Measurements from ENCODE around the gene PTBP3. TPM values are rescaled to one million over a fixed set of nuclear protein-coding genes. Genes with fewer than 3 reads are reported as not detected.

Gene PTBP3
- total RNA-seq, 1 experiment from 2014 or later: 23.2 TPM

DNA sequence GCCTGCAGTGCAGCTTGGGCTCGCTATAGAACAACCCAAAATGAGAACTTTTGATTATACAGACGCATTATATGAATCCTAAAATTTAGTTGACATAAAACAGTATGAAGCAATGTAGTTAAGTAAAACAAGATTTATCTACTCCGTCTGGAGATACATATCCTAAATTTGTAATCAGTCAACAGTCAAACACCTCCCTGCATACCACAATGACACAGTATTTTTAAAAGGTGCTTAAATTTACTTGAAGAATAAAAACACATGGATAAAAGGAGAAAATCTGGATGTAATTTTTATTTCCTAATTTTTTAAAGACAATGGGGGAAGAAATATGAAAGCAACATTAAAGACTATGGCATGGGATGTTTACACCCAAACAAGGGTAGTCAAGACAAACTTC is 70.8 kb downstream of the PTBP3 start:
- POLR2A ChIA-PET (ENCODE audit: unreplicated experiment): no interaction called here
- Histone ChIP-seq H3K9me2 (replicated peaks; ENCODE audit: low read length) (no peaks in the 10 kb centered on the region), H3K4me3 (ENCODE audit: low read length) (no peak overlapping the region), H4K20me1 (ENCODE audit: low read length) (no peaks in the 10 kb centered on the region), H3K9me3 (ENCODE audit: low read length) (no peaks in the 10 kb centered on the region), H2AFZ (ENCODE audit: low read length) (no peak overlapping the region), H3K4me1 (ENCODE audit: insufficient read depth, low read length) (no peaks in the 10 kb centered on the region), H3K79me2 (ENCODE audit: low read length) (0 out of 2 replicates have a peak, but pooled peaks cover 4% of the 10 kb centered on the region), H3K4me2 (ENCODE audit: low read length) (no peak overlapping the region), H3F3A (ENCODE audit: low read length, unreplicated experiment) (no peaks in the 10 kb centered on the region), H3K27ac (ENCODE audit: low read length) (no peak overlapping the region), H3K9ac (ENCODE audit: low read length) (no peak overlapping the region), H3K36me3 (ENCODE audit: low read depth, low read length) (peaks cover 9% of the 10 kb centered on the region), H3K27me3 (ENCODE audit: low read length) (no peaks in the 10 kb centered on the region)
- BruUV-seq (replicated peaks): no TSS peak
- ATAC-seq: no peak
- TF ChIP-seq, protein P1, sequence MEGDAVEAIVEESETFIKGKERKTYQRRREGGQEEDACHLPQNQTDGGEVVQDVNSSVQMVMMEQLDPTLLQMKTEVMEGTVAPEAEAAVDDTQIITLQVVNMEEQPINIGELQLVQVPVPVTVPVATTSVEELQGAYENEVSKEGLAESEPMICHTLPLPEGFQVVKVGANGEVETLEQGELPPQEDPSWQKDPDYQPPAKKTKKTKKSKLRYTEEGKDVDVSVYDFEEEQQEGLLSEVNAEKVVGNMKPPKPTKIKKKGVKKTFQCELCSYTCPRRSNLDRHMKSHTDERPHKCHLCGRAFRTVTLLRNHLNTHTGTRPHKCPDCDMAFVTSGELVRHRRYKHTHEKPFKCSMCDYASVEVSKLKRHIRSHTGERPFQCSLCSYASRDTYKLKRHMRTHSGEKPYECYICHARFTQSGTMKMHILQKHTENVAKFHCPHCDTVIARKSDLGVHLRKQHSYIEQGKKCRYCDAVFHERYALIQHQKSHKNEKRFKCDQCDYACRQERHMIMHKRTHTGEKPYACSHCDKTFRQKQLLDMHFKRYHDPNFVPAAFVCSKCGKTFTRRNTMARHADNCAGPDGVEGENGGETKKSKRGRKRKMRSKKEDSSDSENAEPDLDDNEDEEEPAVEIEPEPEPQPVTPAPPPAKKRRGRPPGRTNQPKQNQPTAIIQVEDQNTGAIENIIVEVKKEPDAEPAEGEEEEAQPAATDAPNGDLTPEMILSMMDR (conservative IDR thresholded peaks at IDR 0.05; ENCODE audit: low read depth, low read length): no peak
- TF ChIP-seq EZH2phosphoT487 (IDR thresholded peaks at IDR 0.05; ENCODE audit: borderline replicate concordance, low read length) (no peak), EZH2 (IDR thresholded peaks at IDR 0.05; ENCODE audit: low read length, unreplicated experiment) (no peak)
- DNase-seq: no peak
- intact Hi-C loops (cut with micrococcal nuclease): no loop called here
- CTCF ChIA-PET: no interaction called here

DNA sequence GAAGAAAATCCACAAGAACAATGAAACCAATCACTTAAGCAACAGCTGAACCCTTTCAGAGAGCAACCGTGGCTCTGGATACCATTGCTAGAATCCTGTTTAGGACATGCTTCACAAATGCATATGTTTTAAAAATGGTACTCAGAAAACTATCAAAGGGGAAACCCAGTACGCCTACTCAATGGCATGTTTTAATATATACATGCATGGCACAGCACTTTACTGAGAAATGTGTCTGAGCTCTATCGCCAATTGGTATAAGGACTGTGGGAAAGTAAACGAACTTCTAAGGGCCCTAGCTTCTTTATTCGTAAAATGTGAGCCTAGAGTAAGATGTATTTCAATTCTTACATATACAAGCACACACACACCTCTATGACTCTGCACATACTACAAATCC is 72.3 kb downstream of the PTBP3 start:
- Histone ChIP-seq H2AFZ (ENCODE audit: low read length) (no peak overlapping the region), H4K20me1 (ENCODE audit: low read length) (no peaks in the 10 kb centered on the region), H3K9me2 (replicated peaks; ENCODE audit: low read length) (no peaks in the 10 kb centered on the region), H3K36me3 (ENCODE audit: low read depth, low read length) (no peaks in the 10 kb centered on the region; the same call in 1 of the 2 replicates), H3K4me1 (ENCODE audit: insufficient read depth, low read length) (no peaks in the 10 kb centered on the region), H3K9ac (ENCODE audit: low read length) (no peak overlapping the region), H3K27ac (ENCODE audit: low read length) (no peak overlapping the region), H3K4me2 (ENCODE audit: low read length) (no peak overlapping the region), H3K4me3 (ENCODE audit: low read length) (no peak overlapping the region), H3F3A (ENCODE audit: low read length, unreplicated experiment) (no peaks in the 10 kb centered on the region), H3K27me3 (ENCODE audit: low read length) (no peaks in the 10 kb centered on the region), H3K9me3 (ENCODE audit: low read length) (no peaks in the 10 kb centered on the region), H3K79me2 (ENCODE audit: low read length) (0 out of 2 replicates have a peak, but pooled peaks cover 7% of the 10 kb centered on the region)
- POLR2A ChIA-PET (ENCODE audit: unreplicated experiment): no interaction called here
- ATAC-seq (no peak), DNase-seq (no peak)
- CTCF ChIA-PET: no interaction called here
- intact Hi-C loops (cut with micrococcal nuclease): no loop called here
- TF ChIP-seq EZH2 (IDR thresholded peaks at IDR 0.05; ENCODE audit: low read length, unreplicated experiment) (no peak), EZH2phosphoT487 (IDR thresholded peaks at IDR 0.05; ENCODE audit: borderline replicate concordance, low read length) (no peak)
- TF ChIP-seq, protein P1 (conservative IDR thresholded peaks at IDR 0.05; ENCODE audit: low read depth, low read length): no peak
- BruUV-seq (replicated peaks): no TSS peak

DNA sequence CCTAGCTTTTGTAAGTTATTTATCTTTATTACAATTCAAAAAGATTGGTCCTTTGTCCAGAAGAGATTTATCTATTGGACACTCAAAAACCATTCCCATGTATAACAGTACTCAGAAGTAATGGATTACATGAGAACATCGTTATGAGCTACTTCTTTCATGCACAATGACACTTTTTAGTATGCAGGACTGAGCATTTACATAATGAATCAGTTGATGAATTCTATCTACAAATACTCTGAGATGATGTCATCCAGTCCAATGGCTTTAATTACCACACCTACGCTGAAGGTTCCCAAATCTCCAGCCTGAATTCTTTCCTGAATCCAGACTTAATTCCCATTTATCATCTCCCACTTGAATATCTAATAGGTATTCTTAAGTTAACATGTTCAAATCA is 75.3 kb downstream of the PTBP3 start:
- no peaks in the 10 kb centered on the region for H3K4me1 ChIP-seq (ENCODE audit: insufficient read depth, low read length)
- H3K36me3 ChIP-seq (ENCODE audit: low read depth, low read length): no peaks in the 10 kb centered on the region; the same call in 1 of the 2 replicates
- no peaks in the 10 kb centered on the region for H3F3A ChIP-seq (ENCODE audit: low read length, unreplicated experiment)
- H3K9me2 ChIP-seq (replicated peaks; ENCODE audit: low read length): no peaks in the 10 kb centered on the region
- no TSS peak for BruUV-seq (replicated peaks)
- H3K27me3 ChIP-seq (ENCODE audit: low read length): no peaks in the 10 kb centered on the region
- intact Hi-C loops (cut with micrococcal nuclease): no loop called here
- ChIA-PET POLR2A (ENCODE audit: unreplicated experiment) (no interaction called here), CTCF (no interaction called here)
- no peak overlapping the region for H3K4me2 ChIP-seq (ENCODE audit: low read length)
- no peak overlapping the region for H3K4me3 ChIP-seq (ENCODE audit: low read length)
- H2AFZ ChIP-seq (ENCODE audit: low read length): no peak overlapping the region
- TF ChIP-seq EZH2 (IDR thresholded peaks at IDR 0.05; ENCODE audit: low read length, unreplicated experiment) (no peak), EZH2phosphoT487 (IDR thresholded peaks at IDR 0.05; ENCODE audit: borderline replicate concordance, low read length) (no peak)
- TF ChIP-seq, protein P1 (conservative IDR thresholded peaks at IDR 0.05; ENCODE audit: low read depth, low read length): no peak
- H3K79me2 ChIP-seq (ENCODE audit: low read length): 0 out of 2 replicates have a peak, but pooled peaks cover 7% of the 10 kb centered on the region
- no peaks in the 10 kb centered on the region for H3K9me3 ChIP-seq (ENCODE audit: low read length)
- ATAC-seq: no peak
- H3K27ac ChIP-seq (ENCODE audit: low read length): no peak overlapping the region
- H4K20me1 ChIP-seq (ENCODE audit: low read length): no peaks in the 10 kb centered on the region
- no peak overlapping the region for H3K9ac ChIP-seq (ENCODE audit: low read length)
- DNase-seq: no peak

Measured in PC-3 (cell line).